K562 (cell line): ENCODE results near the gene COL15A1. TPM values are rescaled to one million over a fixed set of nuclear protein-coding genes. Genes with fewer than 3 reads are reported as not detected.

ENCODE experiments used
- CAMTA2 ChIP-seq: fragments of 250-450 bp; sonication (Bioruptor Pico); conservative IDR thresholded peaks from 2 replicates; pipeline ENCODE4 v1.5.1; 2022
- GABPB2 ChIP-seq: fragments of 250-450 bp; sonication (Bioruptor Pico); conservative IDR thresholded peaks from 2 replicates; pipeline ENCODE4 v1.5.1; 2021; ENCODE audit warnings: mild to moderate bottlenecking
- MEF2D ChIP-seq: conservative IDR thresholded peaks from 2 replicates; pipeline ENCODE4 v1.6.1; 2016; ENCODE audit warnings: low read depth, missing genetic modification characterization, missing compliant biosample characterization
- NR1H2 ChIP-seq: sonication (generic); formaldehyde crosslinking; IDR thresholded peaks from 2 replicates; pipeline ENCODE4 v1.4.0; 2020; ENCODE audit warnings: mild to moderate bottlenecking, missing genetic modification reagents
- POLR3A ChIP-seq: IDR thresholded peaks from 2 replicates; pipeline ENCODE4 v1.6.1; 2011; ENCODE audit warnings: borderline replicate concordance, mild to moderate bottlenecking, moderate library complexity; ENCODE audit not compliant: insufficient read length, insufficient read depth; ENCODE audit errors: extremely low read depth
- STAT6 ChIP-seq: sonication (generic); formaldehyde crosslinking; IDR thresholded peaks from 2 replicates; pipeline ENCODE4 v1.8.1; 2023; ENCODE audit warnings: mild to moderate bottlenecking, missing genetic modification reagents
- UBTF ChIP-seq, 2 experiments: IDR thresholded peaks; 2 replicates each; pipeline ENCODE4 v1.6.1; 2012; ENCODE audit warnings: improper control_type of control experiment in 2 of 2, low read depth in 2 of 2, low read length in 2 of 2, borderline replicate concordance in 1 of 2
- ZNF76 ChIP-seq: fragments of 250-450 bp; sonication (Bioruptor Pico); IDR thresholded peaks from 2 replicates; pipeline ENCODE4 v1.4.0; 2020; ENCODE audit warnings: mild to moderate bottlenecking, moderate library complexity, borderline replicate concordance
- ZZZ3 ChIP-seq: fragments of 450-650 bp; IDR thresholded peaks from 2 replicates; pipeline ENCODE4 v1.6.1; 2016; ENCODE audit warnings: antibody characterized with exemption, mild to moderate bottlenecking, moderate library complexity
- polyA plus RNA-seq, 8 experiments: library from polyadenylated mRNA; depleted of rRNA in 4 of 8; stranded (reverse) in 5 of 8; unstranded in 3 of 8; fragments of >200 nt; fragmentation: Nextera tagmentation in 2 of 8; fragmentation: Illumina TruSeq in 1 of 8; extraction: Ambion mirVana in 2 of 8; extraction: Trizol in 1 of 8; gene quantifications; 2 replicates each; pipeline versions ENCODE4 v1.2.1 to v1.2.3, GENCODE V29; 2011 to 2014; ENCODE audit warnings: inconsistent platforms in 1 of 8, missing spikeins in 1 of 8
- total RNA-seq, 7 experiments: library from RNA; depleted of rRNA in 6 of 7; stranded (reverse); fragments of >200 nt in 6 of 7; fragmentation: Illumina TruSeq in 2 of 7; extraction: Trizol in 2 of 7; gene quantifications; 2 replicates each; pipeline versions ENCODE4 v1.2.1 to v1.2.3, GENCODE V29; 2011 to 2021; ENCODE audit warnings: low replicate concordance in 1 of 7

Gene COL15A1
- total and polyA plus RNA-seq, 9 of the 15 experiments (the other 6 are each of a cell fraction or from before 2014, with no cell fraction given), result 0.46 to 5.1 (median 2.6) TPM

GRCh38 chr9:98900725-98901124, 43.0 kb upstream of the COL15A1 start (continued):
- no peak for TF ChIP-seq STAT6 (CRISPR knock-in tag)
- no peak for TF ChIP-seq GABPB2 (CRISPR knock-in tag)
- TF ChIP-seq ZZZ3, result no peak
- no peak for TF ChIP-seq POLR3A
- no peak for TF ChIP-seq MEF2D (tag)
- no peak for TF ChIP-seq NR1H2 (CRISPR knock-in tag)
- no peak for TF ChIP-seq CAMTA2
- no peak for TF ChIP-seq UBTF (IDR thresholded peaks at IDR 0.05; ENCODE audit: borderline replicate concordance in 1 of 2, low read depth in 2 of 2, low read length in 2 of 2)
- TF ChIP-seq ZNF76, result no peak
